ENCODE results near the gene ADH4.
"Not testable (repeated sequence)": the region's sequence is repeated elsewhere in the genome, so short reads cannot be mapped to it uniquely, and the experiment has no call there.

Gene ADH4

DNA sequence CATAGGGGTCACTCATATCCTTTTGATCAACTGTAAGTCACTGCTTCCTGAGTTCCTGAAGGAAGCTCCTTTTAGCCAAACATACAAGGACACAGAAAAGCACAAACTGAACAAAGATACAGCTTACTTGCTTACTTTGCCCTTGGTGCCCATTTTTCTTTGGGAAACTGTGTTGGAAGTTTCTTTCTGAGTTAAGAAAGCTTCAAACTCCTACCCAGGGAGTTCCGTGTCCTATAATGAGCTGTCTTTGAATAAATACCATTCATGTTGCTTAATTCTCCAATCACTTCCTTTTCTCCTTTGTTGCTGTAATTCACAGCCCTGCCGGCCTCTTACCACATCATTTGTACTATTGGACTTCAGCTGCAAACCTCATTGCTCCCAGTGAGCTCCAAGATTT is at the start of gene ADH4:
Gene ADH4 (minus strand): TSS at position 228 of the 400 bp plus-strand sequence. CDS start 75 bp downstream, at position 153.
- no peak for DNase-seq

DNA sequence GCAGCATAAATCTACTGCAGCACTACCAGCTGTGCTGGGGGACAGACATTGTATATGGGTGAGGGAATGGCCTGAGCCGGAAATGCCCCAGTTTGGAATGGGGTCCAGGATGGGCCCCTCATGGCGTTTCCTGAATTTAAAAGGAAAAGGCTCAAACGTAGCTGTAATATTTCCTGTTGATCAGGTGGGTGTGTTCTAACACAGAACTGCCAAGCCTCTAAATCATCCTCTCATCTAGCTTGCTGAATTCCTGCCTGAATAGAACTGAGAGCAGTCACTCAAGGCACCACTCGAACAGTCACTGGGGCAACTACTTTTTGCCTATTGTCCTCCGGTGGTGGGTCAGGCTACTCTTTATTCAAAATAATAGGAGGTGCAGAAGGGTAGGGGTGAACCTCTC is 46.2 kb upstream of the ADH4 start:
- no peak for DNase-seq

DNA sequence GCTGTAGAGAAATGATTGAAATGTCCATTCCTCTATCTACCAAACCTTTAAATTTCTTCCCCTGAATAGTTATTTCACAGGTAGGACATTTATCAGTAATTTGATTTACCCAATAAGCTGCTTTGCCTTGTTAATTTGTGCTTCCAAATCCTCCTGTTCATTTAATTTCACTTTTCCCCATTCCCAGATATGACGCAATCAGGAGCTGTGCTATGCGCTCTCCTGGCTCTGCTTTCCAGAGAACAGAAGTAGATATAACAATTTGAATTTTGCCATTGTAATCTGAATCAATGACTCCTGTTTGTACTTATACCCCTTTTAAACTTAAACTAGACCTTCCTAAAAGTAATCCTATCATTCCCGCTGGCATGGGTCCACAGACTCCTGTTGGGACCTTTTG is 45.8 kb upstream of the ADH4 start:
- not testable (repeated sequence) for DNase-seq

DNA sequence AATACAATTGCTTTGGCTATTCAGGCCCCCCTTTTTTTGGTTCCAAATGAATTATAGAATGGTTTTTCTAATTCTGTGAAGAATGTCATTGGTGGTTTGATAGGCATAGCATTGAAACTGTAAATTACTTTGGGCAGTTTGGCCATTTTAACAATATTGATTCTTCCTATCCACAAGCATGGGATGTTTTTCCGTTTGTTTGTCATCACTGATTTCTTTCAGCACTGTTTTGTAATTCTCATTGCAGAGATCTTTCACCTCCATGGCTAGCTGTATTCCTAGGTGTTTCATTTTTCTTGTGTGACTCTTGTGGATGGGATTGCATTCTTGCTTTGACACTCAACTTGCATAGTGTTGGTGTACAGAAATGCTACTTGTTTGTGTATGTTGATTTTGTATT is 41.9 kb upstream of the ADH4 start:
- no peak for DNase-seq

DNA sequence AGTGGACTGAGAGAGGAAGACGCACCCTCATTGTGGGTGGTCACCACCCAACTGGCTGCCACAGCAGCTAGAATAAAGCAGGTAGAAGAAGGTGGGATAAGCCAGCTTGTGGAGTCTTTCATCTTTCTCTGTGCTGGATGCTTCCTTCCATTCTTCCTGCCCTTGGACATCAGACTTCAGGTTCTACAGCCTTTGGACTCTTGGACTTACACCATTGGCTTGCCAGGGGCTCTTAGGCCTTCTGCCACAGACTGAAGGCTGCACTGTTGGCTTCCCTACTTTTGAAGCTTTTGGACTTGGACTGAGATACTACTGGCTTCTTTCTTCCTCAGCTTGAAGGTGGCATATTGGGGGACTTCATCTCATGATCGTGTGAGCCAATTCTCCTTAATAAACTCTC is 41.5 kb upstream of the ADH4 start:
- DNase-seq = no peak

DNA sequence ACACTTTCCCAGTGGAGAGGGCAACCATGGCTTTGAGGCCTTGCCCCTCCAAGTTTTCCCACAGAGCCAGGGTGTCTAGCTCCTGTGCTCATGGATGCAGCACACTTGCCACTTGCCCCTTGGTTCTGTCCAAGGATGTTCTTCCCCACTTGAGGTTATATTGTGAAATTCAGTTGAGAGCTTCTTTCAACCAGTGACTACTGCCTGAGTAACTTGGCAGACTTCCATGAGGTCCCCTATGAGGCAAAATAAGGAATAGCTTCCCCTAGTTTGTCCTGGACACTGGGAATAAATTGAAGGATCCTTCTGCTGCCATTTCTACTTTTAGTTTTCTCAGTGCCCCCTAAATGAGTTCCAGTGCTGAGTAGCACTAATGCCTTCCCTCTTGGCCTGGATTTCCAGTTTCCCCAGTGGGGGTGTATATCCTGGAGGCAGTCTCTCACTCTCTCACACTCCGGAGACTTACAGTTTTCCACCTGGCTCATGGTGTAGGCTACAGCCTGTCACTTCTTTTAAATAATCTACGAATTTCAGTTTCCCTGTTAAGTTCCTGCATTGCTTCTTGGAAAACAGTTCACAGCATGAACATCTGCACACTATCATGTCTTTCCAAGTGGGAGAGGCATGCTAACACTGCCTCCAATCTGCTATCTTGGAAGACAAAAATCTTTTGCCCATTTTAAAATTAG is 36.4 kb upstream of the ADH4 start:
- no peak for DNase-seq

DNA sequence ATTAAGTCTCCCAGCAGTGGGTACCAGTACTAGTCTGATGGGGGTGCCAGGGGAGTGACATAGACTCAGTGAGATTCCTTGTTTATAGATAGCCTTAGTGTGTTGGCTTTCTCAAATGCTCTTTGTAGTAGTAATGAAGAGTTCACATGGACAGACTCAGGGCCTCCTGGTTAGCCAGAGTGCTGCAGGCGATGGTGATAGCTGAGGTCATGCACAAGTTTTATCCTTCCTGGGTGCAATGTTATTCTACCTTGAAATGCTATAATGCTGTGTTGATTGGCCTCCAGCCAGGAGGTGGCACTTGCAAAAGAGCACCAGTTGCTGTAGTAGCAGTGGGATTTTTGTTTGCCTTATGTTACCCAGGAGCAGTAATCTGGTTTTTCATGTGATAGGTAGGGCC is 35.5 kb upstream of the ADH4 start:
- no peak for DNase-seq

DNA sequence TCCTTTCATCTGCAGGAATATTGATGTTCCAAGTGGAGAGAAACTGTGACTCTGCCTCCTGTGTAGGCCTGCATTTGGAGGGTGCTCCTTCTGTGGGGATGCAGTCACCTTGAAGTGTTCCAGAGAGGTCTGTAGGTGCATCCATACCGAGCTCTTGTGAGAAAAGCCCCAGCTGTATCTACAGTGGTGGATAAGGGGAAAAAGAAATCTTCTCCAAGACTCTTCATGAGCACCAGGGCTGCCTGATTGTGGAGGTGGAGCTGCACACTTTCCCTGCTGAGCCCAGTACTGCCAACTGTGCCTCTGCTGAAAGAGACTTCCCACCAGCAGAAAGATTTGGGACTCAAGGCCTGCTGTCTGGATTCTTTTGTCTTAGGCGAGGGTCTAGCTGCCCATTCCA is 35.1 kb upstream of the ADH4 start:
- DNase-seq = no peak

DNA sequence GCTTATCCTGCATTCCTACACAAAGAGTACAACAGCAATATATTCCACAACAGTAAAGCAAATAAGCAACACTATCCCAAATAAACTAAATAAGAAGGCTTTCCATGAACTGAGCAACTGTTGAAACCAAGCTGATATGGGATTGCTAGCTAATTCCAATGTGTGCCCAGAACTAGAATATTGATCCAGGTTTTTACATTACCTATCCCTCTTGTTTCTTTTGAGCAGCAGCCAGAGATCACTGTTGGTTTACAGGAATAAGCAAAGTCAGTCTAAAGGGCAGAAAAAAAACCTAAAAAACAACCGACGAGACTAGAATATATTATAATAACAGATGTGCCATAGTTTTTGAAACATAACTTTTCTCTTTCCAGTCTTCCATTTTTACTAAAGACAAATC is 22.4 kb upstream of the ADH4 start:
- no peak for DNase-seq

DNA sequence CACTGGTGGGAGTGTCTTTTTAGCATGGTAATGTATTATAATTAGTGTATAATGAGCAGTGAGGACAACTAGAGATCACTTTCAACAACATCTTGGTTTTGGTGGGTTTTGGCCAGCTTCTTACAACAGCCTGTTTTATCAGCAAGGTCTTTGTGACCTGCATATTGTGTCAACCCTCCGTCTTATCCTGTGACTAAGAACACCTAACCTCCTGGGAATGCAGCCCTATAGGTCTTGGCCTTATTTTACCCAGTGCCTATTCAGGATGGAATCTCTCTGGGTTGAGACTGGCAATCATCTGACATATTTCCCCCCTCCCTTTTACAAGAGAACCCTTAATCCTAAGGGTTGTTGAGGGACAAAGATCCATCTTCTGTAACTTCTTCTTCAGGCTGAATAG is 21.9 kb upstream of the ADH4 start:
- DNase-seq = no peak

DNA sequence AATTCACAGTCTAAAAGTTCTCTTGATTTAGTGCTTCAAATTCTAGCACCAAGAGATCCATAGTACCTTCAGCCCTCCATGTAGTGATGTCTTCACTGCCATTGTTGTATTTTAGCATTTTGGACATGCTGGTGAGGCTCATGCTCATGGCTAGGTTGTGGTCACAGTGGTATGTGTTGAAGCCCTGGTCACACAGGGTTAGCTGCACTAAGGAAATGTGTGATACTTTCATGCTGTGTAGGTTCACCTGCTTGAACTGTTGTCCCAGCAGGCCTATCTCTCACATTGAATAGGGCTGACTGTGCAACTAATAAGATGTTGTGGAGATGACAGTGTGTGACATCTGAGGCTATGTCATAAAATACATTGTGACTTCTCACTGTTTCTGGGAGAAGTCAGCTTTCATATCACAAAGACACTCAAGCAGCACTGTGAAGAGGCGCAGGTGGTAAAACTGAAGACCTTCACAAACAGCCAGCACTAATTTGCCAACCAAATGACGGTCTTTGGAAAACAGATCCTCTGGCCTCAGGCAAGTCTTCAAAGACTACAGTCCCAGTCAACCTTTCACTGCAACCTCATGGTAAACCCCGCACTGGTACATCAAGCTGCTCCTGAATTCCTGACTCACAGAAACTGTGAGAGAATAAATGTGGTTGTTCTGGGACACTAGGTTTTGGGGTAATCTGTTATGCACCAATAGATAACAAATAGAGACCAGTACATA is 17.4 kb upstream of the ADH4 start:
- DNase-seq = no peak

DNA sequence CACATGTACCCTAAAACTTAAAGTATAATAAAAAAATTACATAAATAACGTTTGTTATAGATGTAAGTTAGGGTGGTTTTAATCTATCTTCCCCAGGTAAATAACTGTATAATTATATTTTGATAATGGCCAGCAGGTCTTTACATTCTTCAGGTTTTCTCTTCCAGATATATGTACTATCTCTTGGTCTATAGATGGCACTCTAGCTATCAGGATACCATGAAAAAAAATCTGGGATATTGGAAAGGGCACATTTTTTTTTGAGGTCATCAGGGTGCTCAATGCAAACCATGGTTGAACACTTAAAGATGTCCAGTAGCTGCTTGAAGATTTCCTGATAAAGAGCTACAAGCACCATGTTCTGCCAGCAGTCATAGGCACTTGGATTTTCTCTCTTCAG is 15.6 kb upstream of the ADH4 start:
- no peak for DNase-seq

DNA sequence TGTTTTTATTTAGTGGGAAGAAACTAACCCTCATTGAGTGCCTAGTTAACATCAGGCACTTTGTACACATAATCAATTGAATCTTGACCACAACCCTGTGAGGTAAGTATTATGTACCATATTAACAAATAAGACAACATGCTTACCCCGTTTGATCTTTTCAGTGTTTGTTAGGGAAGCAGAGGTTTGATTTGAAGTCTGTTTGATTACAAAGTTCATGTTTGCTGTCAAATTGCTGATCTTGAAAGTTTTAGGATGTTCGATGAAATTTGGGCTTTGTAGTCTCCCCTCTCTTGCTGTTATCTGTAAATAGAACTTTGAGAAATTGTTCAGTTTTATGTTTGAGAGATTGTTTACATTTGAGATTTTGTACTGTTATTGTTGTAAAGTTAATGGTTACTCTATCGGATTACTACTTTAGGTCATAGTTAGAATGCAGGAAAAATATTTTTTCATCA is 13.4 kb upstream of the ADH4 start:
- no peak for DNase-seq

DNA sequence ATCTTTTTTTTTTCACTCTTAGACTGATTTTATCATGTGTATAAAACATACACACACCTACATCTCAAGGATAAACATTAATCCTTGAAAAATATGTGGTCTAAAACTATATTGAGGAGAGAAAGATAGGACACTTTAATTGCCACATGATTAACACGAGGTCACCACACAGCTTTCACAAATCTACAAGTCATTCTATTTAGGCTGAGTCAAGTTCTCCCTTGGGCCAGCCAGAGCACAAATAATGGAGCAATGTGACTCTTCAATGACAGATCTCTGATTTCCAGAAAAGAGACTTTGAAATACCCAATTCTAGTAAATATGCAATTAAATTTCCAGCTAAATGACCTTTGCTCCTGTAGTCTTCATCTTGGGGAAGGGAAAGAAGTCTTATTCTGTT is 12.9 kb upstream of the ADH4 start:
- DNase-seq = no peak

DNA sequence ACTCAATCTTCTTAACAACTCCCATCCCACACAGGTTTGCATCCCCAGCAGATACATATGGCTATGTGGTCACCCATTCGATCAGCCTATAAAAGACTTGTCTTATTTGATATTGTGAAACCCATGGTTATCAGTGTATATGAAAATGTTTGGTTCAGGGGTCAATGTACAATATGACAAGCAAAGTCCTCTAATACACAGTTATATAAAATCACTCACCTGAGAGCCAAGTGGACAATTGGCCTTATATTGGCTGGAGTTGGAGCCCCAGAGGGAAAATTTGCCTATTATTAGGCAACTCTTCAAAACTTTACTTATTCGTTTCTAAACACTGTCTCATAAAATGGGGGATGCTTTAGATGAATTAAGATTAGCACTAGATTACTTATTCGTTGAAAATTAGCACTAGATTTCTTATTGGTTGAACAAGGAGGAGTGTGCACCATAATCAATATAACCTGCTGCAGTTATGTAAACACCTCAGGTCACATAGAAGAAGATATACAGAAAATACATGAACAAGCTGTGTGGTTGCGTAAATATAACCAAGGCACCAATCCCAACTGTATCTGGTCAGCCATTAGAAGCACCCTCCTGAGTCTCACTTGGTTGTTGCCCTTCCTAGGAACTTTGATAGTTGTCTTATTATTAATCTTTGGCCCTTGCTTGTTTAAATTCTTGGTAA is 10.7 kb upstream of the ADH4 start:
- no peak for DNase-seq

DNA sequence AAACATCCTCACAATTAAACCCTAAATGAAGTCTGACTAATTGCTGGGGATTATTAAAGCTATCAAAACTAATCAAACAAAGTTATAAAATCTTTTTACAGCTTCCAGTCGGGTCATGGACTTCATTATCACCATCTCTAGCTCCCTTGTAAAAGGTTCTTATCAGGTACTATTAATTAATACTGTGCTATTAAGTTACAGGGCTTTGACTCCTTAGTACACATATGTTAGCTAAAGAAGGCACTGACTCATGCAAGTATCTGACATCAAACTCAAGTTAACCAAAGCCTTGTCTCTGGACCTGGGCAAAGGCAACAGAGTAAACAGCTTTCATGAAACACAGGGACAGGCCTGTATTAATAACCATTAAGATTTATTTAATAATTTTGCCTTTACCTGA is 7.9 kb upstream of the ADH4 start:
- DNase-seq = no peak

DNA sequence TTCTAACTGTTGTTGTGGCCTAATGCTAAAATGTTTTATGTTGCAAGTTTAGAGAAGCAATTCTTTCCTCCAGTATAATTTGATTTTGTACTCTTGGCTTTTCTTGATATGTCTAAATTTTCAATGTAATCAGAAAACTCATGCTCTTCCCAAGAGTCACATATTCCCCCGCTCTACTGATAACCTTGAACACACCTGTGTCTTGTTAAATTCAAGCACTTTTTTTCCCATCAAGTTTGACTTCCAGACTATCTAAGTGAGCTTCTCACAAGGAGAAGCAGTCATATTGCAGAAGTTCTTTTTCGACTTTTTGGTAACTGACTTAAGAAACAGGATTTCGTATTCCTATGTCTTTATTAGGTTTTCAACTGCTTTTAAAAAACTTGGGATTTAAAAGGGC is 7.4 kb upstream of the ADH4 start:
- no peak for DNase-seq

DNA sequence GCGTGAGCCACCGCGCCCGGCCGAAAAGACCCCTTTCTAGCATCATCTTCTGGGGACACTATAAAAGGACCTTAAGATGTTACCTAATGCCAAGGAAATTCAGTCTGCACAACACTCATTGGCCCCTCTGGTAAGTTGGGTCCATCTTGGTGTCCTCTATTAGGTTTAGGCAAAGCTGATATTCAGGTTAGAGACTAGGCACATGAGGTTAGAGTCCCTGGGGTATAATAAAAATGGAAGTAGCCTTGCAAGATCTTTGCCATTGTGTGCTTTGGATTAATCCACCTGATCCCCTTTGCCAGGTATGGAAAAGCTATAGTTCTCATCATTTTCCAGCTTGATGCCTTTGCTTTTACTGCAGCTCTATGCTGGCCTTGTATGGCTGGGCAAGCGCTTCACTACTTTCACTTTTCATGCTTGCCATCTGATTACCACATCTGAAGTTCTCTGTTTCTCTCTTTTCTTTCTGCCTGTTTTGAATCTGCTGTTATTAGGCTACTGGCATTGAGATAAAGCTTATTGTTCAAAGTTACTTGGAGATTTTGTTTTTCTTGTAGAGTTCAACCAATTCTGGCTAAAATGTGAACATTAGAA is 5.4 kb upstream of the ADH4 start:
- DNase-seq = no peak

DNA sequence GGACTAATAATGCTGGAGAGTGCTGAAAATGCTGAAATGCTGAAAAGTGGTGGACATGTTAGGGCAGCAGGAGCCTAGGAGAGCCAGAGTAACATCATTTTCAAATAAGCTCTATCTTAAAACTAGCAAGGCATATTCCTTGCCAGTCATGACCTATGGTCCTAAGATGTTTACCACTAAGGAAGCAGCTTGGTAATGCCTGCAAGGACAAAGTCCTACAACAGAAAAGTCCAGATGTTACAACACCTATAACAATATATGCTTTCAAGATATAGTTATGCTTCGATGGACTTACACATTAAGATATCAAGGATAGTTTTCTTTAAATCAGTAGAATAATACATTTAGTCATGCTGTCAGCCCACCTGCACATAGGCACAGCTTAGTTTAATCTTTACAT is 4.5 kb upstream of the ADH4 start:
- DNase-seq = no peak

DNA sequence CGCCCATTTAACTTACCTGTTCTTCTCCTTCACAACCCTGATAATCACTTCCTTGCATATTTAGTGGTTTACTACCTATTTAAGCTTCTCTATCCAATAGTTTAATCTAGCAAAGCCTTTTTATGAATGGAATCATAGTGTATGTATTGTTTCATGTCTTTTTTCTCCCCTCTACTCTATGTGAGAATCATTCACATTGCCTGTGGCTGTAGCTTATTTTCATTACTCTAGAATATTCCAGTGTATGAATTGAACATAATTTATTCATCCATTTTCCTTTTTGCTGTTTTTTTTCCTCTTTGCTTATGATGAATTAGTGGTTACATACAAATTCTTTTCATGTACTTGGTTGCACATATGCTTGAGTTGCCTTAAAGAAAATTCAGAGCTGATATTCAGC is 490 bp upstream of the ADH4 start:
- DNase-seq = no peak

DNA sequence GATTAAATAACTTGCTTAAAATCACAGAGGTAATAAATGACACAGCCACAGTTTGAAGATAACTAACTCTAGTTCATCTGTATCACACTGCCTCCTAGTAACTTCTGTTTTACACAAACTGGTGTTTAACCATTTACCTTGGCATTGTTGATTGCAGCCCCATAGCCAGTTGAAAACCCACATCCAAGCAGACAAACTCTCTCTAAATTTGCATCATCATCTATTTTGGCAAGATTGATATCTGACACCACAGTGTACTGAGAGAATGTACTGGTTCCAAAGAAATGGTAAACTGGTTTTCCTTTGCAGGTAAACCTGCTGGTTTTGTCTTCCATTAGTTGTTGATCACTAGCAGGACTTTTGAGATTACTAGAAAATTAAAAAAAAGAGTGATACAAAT is 7.8 kb downstream of the ADH4 start:
- DNase-seq = no peak

DNA sequence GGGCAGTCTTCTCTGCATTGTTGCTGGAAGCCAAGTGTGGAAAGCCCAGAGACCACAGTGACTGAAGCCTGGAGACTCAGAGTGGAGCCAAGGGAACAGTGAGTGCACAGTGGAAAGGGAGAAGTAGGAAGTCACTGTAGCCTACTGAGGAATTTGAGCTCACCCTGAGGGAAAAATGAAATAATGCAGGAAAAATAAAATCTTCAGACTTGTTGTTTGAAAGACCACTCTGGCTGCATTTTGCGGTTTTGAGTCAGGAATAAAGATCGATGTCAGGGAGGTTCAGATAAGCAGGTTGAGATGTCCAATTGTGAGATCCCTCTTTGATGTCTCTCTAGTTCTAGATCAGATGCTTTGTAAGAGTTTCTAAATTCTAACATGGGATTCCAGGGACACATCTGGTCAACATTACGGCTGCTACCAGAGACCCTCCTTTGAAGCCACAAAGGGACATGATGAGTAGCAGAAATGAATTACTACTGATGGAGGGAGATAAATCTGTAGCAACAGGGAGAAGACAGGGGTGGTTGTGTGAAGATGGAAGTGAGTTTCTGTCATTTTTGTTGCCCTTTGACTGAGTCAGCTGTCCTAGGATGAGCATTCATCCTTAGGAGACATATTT is 8.4 kb downstream of the ADH4 start:
- DNase-seq = no peak

DNA sequence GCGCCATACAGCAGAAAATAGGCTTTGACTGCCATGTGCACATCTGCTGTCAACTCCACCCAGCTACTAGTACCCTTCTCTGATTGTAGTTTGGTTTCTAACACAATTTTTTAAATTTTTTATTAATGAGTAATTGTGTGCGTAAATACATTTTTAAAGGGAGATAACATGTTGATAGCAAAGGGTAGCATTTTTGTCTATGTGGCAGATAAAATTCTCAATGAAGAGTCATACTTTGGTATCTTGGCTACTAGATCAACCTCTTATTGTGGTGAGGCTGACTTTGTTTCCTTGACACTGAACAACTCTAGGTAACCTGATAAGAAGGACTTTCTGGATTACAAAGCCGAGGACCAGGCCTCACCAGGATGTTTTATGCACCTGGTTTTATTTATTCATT is 9.5 kb downstream of the ADH4 start:
- no peak for DNase-seq

All from NCI-H1436 (cell line).